ENCODE results near the gene PITX1. TPM values are rescaled to one million over a fixed set of nuclear protein-coding genes. Genes with fewer than 3 reads are reported as not detected.

Gene PITX1
- total RNA-seq, 2 experiments from 2014 or later = 56.3 to 76.4 TPM

DNA sequence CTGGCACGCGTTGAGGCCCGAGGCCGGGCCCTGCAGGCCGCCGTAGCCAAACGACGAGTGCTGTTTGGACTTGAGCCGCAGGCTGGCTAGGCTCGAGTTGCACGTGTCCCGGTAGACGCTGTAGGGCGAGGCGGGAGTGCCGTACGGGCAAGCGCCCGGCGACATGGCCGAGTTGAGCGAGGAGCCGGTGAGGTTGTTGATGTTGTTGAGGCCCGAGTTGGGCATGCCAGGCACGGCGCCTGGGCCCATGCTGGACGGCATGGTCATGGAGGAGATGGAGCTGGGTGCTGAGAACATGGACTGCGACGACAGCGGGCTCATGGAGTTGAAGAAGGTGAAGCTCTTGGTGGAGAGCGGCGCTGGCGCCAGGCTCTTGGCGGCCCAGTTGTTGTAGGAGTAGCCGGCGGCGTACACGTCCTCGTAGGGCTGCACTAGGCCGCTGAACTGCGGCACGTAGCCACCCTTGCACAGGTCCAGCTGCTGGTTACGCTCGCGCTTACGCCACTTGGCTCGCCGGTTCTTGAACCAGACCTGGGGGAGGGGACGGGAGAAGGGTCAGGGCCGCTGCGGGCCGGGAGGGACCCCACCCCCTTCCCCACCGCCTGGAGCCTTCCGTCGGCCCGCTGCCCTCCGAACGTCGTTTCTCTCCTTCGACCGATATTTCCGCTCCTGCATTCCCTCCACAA lies 5.1 kb downstream of the PITX1 start:
- H3K9me3 ChIP-seq (ENCODE audit: low read length) = no peaks in the 10 kb centered on the region
- no peak overlapping the region for H3K4me2 ChIP-seq (ENCODE audit: low read length)
- peaks cover 29% of the 10 kb centered on the region for H3K4me1 ChIP-seq (ENCODE audit: insufficient read depth, low read length, poor library complexity, severe bottlenecking)
- ChIA-PET POLR2A (no interaction called here), CTCF (ENCODE audit: unreplicated experiment) (no interaction called here)
- TF ChIP-seq, protein P1, sequence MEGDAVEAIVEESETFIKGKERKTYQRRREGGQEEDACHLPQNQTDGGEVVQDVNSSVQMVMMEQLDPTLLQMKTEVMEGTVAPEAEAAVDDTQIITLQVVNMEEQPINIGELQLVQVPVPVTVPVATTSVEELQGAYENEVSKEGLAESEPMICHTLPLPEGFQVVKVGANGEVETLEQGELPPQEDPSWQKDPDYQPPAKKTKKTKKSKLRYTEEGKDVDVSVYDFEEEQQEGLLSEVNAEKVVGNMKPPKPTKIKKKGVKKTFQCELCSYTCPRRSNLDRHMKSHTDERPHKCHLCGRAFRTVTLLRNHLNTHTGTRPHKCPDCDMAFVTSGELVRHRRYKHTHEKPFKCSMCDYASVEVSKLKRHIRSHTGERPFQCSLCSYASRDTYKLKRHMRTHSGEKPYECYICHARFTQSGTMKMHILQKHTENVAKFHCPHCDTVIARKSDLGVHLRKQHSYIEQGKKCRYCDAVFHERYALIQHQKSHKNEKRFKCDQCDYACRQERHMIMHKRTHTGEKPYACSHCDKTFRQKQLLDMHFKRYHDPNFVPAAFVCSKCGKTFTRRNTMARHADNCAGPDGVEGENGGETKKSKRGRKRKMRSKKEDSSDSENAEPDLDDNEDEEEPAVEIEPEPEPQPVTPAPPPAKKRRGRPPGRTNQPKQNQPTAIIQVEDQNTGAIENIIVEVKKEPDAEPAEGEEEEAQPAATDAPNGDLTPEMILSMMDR (conservative IDR thresholded peaks at IDR 0.05; ENCODE audit: low read length) = no peak
- TF ChIP-seq EZH2phosphoT487 (IDR thresholded peaks at IDR 0.05; ENCODE audit: borderline replicate concordance, low read depth, low read length) = no peak
- intact Hi-C loops (cut with micrococcal nuclease; ENCODE audit: unreplicated experiment) = no loop called here
- H3K36me3 ChIP-seq (ENCODE audit: insufficient read depth, low read length) = peaks cover 71% of the 10 kb centered on the region
- no peak overlapping the region for H3K27ac ChIP-seq (ENCODE audit: low read depth, low read length, poor library complexity, severe bottlenecking)
- BruUV-seq (replicated peaks) = no TSS peak
- H3K4me3 ChIP-seq (ENCODE audit: low read depth, low read length, poor library complexity, severe bottlenecking) = no peak overlapping the region
- H3K79me2 ChIP-seq (ENCODE audit: insufficient read depth, low read depth, low read length) = peaks cover 47% of the 10 kb centered on the region
- no peaks in the 10 kb centered on the region for H3K9me2 ChIP-seq (ENCODE audit: insufficient read depth, low read length)
- no peak for DNase-seq (ENCODE audit: low spot score)
- H4K20me1 ChIP-seq (ENCODE audit: insufficient read depth, low read length) = peaks cover 16% of the 10 kb centered on the region; the same call in 1 of the 2 replicates
- no peak overlapping the region for H2AFZ ChIP-seq (ENCODE audit: low read length)

DNA sequence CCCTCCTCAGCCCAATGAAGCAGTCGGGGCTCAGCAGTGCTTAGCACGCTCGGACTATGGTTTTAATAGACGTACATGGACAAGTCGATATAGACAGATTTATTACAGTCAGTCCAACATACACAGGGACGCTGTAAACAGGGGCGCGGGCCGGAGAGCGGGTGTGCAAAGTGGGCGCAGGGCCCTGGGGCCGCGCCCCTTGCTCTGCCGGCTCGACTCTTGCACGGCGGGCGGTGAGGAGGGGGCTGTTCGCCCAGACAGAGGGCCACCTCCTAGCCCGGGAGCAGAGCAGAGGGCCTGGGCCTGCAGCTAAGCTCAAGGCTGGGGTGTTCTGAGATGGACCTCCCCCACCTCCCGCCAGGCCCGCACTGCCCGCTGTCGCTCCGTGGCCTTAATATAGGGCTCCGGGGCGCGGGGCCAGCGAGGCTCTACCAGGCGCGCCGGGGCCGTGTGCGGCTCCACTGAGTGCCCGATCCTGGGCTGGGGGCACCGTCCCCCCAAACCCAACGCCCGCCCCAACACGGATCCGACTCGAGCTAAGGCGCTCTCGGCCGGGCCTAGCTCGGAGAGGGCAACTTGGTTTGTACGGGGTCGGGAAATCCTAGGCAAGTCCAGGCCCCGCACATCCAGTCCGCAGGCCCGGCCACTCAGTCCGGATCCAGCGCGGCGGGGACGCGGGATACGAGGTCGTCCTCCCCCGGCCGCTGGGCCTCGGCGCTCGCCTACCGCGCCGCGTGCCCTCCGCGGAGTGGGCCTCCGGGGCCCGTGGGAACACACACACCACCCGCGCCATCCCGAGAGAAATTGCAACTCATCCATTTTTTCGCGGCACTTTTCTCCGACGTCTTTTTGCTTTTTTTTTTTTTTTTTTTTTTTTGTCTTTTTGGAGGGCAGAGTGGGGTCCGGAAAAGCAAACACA lies 6.1 kb downstream of the PITX1 start:
- Histone ChIP-seq H2AFZ (ENCODE audit: low read length) (no peak overlapping the region), H3K4me2 (ENCODE audit: low read length) (no peak overlapping the region), H3K79me2 (ENCODE audit: insufficient read depth, low read depth, low read length) (peaks cover 39% of the 10 kb centered on the region), H3K4me3 (ENCODE audit: low read depth, low read length, poor library complexity, severe bottlenecking) (no peak overlapping the region), H3K36me3 (ENCODE audit: insufficient read depth, low read length) (peaks cover 72% of the 10 kb centered on the region), H3K4me1 (ENCODE audit: insufficient read depth, low read length, poor library complexity, severe bottlenecking) (peaks cover 29% of the 10 kb centered on the region), H3K9me2 (ENCODE audit: insufficient read depth, low read length) (no peaks in the 10 kb centered on the region), H3K9me3 (ENCODE audit: low read length) (no peaks in the 10 kb centered on the region), H3K27ac (ENCODE audit: low read depth, low read length, poor library complexity, severe bottlenecking) (no peak overlapping the region), H4K20me1 (ENCODE audit: insufficient read depth, low read length) (peaks cover 16% of the 10 kb centered on the region; the same call in 1 of the 2 replicates)
- POLR2A ChIA-PET = no interaction called here
- BruUV-seq (replicated peaks) = no TSS peak
- CTCF ChIA-PET (ENCODE audit: unreplicated experiment) = no interaction called here
- no peak for TF ChIP-seq EZH2phosphoT487 (IDR thresholded peaks at IDR 0.05; ENCODE audit: borderline replicate concordance, low read depth, low read length)
- TF ChIP-seq, protein P1 (conservative IDR thresholded peaks at IDR 0.05; ENCODE audit: low read length) = no peak
- no peak for DNase-seq (ENCODE audit: low spot score)
- intact Hi-C loops (cut with micrococcal nuclease; ENCODE audit: unreplicated experiment) = no loop called here
